BJ (cell line): ENCODE measurements around the gene PRKD1. TPM values are rescaled to one million over a fixed set of nuclear protein-coding genes. Genes with fewer than 3 reads are reported as not detected.

Source experiments
- CTCF ChIA-PET: fragments of 350-600 bp; formaldehyde crosslinking; extraction: SDS; loops from one replicate; lab custom pipeline; 2021; ENCODE audit warnings: antibody characterized with exemption, inconsistent platforms; lab: Yijun Ruan, JAX
- POLR2A ChIA-PET: fragments of 300-600 bp; sonication (Branson Sonifier 250); formaldehyde crosslinking; extraction: SDS; loops from one replicate; lab custom pipeline; 2021; ENCODE audit warnings: antibody characterized with exemption; lab: Charles Lee
- DNase-seq: peaks from one replicate; pipeline ENCODE4 v3.0.0-alpha.2; 2011; ENCODE audit warnings: low read depth
- H3K27me3 ChIP-seq: 2 replicates; pipeline ENCODE4 v1.6.0; 2011; ENCODE audit warnings: low read length; ENCODE audit not compliant: control insufficient read depth, insufficient read depth
- H3K36me3 ChIP-seq: 2 replicates; pipeline ENCODE4 v1.5.1; 2011; ENCODE audit warnings: low read length; ENCODE audit not compliant: control insufficient read depth, insufficient read depth
- H3K4me3 ChIP-seq: 2 replicates; pipeline ENCODE4 v1.5.1; 2011; ENCODE audit warnings: low read depth, mild to moderate bottlenecking, control low read depth, low read length
- polyA plus RNA-seq: library from polyadenylated mRNA; depleted of rRNA; stranded (reverse); fragments of >200 nt; gene quantifications from 2 replicates; pipeline ENCODE4 v1.2.3, GENCODE V29; 2011
- TF ChIP-seq, protein P1 (sequence below): IDR thresholded peaks from 2 replicates; pipeline ENCODE4 v1.5.1; 2011; ENCODE audit warnings: low read depth, mild to moderate bottlenecking, control low read depth, inconsistent platforms, low read length, moderate library complexity; ENCODE audit not compliant: insufficient read depth

Gene PRKD1
- polyA plus RNA-seq, 1 experiment: 19.8 TPM

DNA sequence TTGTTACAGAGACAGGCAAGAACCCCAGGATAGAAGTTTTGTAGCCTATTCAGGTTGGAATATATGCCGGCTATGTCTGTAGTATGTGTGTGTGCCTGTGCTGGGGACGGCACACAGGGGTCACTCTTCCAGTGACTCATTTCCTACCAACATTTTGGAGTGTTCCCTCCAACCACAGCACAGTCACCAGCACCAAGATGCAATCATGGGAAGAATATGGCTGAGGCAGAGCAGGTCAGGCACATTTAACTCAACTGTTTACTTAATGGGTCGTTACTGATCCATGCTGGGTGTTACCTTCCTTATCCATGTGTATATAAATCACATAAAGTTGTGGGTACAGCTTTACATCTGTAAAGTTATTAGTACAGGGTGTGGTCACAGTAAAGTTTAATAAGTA is 178.3 kb downstream of the PRKD1 start:
- peak; percentile 28 for DNase-seq
- Histone ChIP-seq H3K36me3 (no peaks in the 10 kb centered on the region), H3K27me3 (no peaks in the 10 kb centered on the region), H3K4me3 (no peak overlapping the region)
- ChIA-PET CTCF (no interaction called here), POLR2A (no interaction called here)
- TF ChIP-seq, protein P1, sequence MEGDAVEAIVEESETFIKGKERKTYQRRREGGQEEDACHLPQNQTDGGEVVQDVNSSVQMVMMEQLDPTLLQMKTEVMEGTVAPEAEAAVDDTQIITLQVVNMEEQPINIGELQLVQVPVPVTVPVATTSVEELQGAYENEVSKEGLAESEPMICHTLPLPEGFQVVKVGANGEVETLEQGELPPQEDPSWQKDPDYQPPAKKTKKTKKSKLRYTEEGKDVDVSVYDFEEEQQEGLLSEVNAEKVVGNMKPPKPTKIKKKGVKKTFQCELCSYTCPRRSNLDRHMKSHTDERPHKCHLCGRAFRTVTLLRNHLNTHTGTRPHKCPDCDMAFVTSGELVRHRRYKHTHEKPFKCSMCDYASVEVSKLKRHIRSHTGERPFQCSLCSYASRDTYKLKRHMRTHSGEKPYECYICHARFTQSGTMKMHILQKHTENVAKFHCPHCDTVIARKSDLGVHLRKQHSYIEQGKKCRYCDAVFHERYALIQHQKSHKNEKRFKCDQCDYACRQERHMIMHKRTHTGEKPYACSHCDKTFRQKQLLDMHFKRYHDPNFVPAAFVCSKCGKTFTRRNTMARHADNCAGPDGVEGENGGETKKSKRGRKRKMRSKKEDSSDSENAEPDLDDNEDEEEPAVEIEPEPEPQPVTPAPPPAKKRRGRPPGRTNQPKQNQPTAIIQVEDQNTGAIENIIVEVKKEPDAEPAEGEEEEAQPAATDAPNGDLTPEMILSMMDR: no peak

DNA sequence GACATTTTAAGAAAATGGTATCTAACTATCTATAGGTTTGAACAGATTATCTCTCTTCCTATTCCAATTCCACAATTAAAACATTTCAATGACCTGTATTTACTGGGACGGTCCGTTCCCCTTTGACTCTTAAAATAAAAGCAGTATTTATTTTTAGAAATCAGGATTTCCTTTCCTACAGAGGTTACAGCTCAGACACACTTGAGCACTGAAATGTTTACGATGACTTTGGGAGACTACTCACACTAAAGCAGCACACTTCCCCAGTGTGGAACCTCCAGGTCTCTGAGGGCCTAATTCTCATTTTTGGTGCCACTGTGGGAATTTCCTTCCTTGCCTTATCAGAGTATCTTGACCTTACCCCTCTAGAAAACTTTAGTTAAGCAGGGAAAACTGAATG is 181.8 kb downstream of the PRKD1 start:
- ChIA-PET CTCF (interaction anchor here (0.5 kb wide), 1 partner anchor 227 kb away, joined by 3 read pairs; no protein-coding TSS in a partner anchor), POLR2A (no interaction called here)
- Histone ChIP-seq H3K4me3 (no peak overlapping the region), H3K27me3 (no peaks in the 10 kb centered on the region), H3K36me3 (no peaks in the 10 kb centered on the region)
- DNase-seq: no peak
- TF ChIP-seq, protein P1: no peak

DNA sequence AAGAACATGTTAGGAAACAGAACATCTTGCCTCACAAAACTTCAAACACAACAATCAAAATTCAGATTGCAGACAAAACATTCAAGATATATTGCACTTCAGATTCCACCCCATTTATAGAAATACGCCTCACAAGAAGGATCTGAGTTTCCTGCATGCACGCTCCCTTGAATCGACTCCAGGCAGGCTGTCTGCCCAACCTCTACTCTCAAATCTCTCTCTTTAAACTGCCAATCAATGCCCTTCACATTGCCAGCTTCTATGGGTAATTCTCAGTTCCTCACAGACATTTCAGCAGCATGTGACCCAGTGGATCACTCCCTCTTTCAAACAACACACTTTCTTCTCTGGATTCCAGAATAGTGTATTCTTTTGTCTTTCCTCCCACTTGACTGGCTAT is 184.1 kb downstream of the PRKD1 start:
- TF ChIP-seq, protein P1: no peak
- no peaks in the 10 kb centered on the region for H3K27me3 ChIP-seq
- no peak for DNase-seq
- ChIA-PET POLR2A (no interaction called here), CTCF (no interaction called here)
- H3K4me3 ChIP-seq: no peak overlapping the region
- H3K36me3 ChIP-seq: no peaks in the 10 kb centered on the region

DNA sequence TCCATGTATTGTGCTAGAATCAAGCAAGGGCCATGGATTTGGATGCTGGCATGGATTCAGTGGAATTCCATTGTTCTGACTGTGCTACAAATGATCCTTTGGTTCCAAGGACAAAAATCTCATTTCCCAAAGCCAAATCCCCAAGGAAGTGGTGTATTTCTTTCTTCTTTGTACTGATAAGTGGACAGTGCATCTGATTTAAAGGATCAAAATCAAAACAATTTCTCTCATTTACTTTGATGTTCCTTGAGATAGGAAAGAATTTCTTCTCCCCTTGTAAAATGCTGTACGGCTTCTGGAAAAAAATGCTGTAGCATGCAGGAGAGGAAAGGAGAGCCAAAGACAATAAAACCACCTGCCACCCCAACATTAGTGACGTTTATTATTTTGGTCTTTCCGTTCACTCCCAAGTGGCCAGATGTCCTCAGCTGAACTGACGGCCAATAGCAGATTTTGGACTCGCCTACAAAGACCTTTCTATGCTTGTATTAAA is 185.7 kb downstream of the PRKD1 start:
- H3K36me3 ChIP-seq: no peaks in the 10 kb centered on the region
- no peaks in the 10 kb centered on the region for H3K27me3 ChIP-seq
- TF ChIP-seq, protein P1: no peak
- CTCF ChIA-PET: interaction anchor here (0.5 kb wide), 1 partner anchor 30 kb away, joined by 3 read pairs; no protein-coding TSS in a partner anchor
- POLR2A ChIA-PET: no interaction called here
- no peak overlapping the region for H3K4me3 ChIP-seq
- no peak for DNase-seq

DNA sequence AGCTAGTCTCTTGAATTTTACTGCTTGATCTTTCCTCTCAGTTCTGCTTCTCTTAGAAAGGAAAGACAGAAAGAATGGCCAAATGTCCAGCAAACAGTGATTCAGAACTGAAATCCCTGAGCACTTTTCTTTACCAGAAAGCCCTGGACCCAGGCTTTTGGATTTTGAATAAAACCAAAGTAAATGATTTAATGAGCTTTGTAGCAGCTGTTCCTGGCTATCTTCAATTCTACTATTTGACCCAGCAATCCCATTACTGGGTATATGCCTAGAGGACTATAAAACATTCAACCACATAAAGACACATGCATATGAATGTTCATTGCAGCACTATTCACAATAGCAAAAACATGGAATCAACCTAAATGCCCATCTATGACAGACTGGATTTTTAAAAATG is 187.2 kb downstream of the PRKD1 start:
- Histone ChIP-seq H3K4me3 (no peak overlapping the region), H3K36me3 (no peaks in the 10 kb centered on the region), H3K27me3 (no peaks in the 10 kb centered on the region)
- POLR2A ChIA-PET: no interaction called here
- TF ChIP-seq, protein P1: no peak
- CTCF ChIA-PET: no interaction called here
- DNase-seq: no peak
